ENCODE measurements around the gene TOR1AIP1.
"Not testable (repeated sequence)": the region's sequence is repeated elsewhere in the genome, so short reads cannot be mapped to it uniquely, and the experiment has no call there.

Gene TOR1AIP1, protein sequence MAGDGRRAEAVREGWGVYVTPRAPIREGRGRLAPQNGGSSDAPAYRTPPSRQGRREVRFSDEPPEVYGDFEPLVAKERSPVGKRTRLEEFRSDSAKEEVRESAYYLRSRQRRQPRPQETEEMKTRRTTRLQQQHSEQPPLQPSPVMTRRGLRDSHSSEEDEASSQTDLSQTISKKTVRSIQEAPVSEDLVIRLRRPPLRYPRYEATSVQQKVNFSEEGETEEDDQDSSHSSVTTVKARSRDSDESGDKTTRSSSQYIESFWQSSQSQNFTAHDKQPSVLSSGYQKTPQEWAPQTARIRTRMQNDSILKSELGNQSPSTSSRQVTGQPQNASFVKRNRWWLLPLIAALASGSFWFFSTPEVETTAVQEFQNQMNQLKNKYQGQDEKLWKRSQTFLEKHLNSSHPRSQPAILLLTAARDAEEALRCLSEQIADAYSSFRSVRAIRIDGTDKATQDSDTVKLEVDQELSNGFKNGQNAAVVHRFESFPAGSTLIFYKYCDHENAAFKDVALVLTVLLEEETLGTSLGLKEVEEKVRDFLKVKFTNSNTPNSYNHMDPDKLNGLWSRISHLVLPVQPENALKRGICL

DNA sequence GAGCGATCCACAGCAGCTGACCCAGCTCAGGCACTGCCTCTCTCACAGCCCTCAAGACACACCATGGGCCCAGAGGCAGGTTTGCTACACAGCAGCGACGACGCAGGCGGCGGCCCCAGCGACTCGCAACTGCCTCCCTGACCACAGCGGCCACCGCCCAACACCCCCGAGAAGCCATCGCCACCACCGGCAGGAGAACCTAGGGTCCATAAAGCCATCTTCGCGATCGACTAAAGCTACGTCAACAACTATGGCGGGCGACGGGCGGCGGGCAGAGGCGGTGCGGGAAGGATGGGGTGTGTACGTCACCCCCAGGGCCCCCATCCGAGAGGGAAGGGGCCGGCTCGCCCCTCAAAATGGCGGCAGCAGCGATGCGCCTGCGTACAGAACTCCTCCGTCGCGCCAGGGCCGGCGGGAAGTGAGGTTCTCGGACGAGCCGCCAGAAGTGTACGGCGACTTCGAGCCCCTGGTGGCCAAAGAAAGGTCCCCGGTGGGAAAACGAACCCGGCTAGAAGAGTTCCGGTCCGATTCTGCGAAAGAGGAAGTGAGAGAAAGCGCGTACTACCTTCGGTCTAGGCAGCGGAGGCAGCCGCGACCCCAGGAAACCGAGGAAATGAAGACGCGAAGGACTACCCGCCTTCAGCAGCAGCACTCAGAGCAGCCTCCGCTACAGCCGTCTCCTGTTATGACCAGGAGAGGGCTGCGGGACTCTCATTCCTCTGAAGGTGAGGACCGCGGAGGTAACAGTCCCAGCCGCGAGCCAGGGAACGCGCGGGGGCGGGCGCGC is at the start of gene TOR1AIP1:
TOR1AIP1 (plus strand) TSS at position 33 of the 787 bp plus-strand sequence; CDS start at position 251, 218 bp downstream.
- H3K4me3 ChIP-seq (ENCODE audit: low read depth, low read length), result peak within 1 kb of the TSS; percentile 94
- DNase-seq, result peak; percentile 99
- no peaks in the 10 kb centered on the region for H3K9me3 ChIP-seq (ENCODE audit: severe bottlenecking)
- peaks cover 27% of the 10 kb centered on the region for H3K36me3 ChIP-seq
- no peaks in the 10 kb centered on the region for H3K27me3 ChIP-seq (ENCODE audit: insufficient read depth, low read depth, severe bottlenecking)
- TF ChIP-seq, protein P1, sequence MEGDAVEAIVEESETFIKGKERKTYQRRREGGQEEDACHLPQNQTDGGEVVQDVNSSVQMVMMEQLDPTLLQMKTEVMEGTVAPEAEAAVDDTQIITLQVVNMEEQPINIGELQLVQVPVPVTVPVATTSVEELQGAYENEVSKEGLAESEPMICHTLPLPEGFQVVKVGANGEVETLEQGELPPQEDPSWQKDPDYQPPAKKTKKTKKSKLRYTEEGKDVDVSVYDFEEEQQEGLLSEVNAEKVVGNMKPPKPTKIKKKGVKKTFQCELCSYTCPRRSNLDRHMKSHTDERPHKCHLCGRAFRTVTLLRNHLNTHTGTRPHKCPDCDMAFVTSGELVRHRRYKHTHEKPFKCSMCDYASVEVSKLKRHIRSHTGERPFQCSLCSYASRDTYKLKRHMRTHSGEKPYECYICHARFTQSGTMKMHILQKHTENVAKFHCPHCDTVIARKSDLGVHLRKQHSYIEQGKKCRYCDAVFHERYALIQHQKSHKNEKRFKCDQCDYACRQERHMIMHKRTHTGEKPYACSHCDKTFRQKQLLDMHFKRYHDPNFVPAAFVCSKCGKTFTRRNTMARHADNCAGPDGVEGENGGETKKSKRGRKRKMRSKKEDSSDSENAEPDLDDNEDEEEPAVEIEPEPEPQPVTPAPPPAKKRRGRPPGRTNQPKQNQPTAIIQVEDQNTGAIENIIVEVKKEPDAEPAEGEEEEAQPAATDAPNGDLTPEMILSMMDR (IDR thresholded peaks at IDR 0.05; ENCODE audit: low read depth, low read length), result peak; percentile 31; the same call in 1 of the 2 replicates
- peak within 1 kb of the TSS; percentile 98 for H3K27ac ChIP-seq

GRCh38 chr1:179836686-179837445 is 45.2 kb upstream of the TOR1AIP1 start:
- not testable (repeated sequence) for H3K4me3 ChIP-seq (ENCODE audit: low read depth, low read length); DNase-seq; H3K36me3 ChIP-seq; H3K27ac ChIP-seq; H3K27me3 ChIP-seq (ENCODE audit: insufficient read depth, low read depth, severe bottlenecking); H3K9me3 ChIP-seq (ENCODE audit: severe bottlenecking)

DNA sequence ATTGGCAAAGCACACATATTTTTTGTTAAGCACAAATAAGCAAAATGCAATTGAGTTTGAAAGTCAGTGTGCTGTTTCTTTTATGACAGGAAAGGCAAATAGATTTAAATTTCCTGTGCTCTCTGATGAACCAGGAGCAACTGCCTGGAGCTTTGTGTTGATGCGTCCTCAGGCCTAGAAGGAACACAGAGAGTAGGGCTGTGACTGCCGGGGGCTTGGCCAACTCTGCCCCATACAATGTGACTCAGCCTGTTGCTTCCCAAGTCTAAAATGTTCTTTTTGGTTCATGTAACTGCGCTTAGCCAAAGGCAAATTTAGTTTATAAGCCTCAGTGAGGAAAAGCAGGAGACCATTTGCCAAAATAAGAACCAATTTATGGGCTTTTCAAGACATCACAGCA is 42.0 kb upstream of the TOR1AIP1 start:
- TF ChIP-seq, protein P1 (IDR thresholded peaks at IDR 0.05; ENCODE audit: low read depth, low read length), result no peak
- Histone ChIP-seq H3K36me3 (peaks cover 4% of the 10 kb centered on the region), H3K27me3 (ENCODE audit: insufficient read depth, low read depth, severe bottlenecking) (no peaks in the 10 kb centered on the region), H3K9me3 (ENCODE audit: severe bottlenecking) (no peaks in the 10 kb centered on the region), H3K4me3 (ENCODE audit: low read depth, low read length) (no peak overlapping the region), H3K27ac (no peak overlapping the region)
- no peak for DNase-seq

DNA sequence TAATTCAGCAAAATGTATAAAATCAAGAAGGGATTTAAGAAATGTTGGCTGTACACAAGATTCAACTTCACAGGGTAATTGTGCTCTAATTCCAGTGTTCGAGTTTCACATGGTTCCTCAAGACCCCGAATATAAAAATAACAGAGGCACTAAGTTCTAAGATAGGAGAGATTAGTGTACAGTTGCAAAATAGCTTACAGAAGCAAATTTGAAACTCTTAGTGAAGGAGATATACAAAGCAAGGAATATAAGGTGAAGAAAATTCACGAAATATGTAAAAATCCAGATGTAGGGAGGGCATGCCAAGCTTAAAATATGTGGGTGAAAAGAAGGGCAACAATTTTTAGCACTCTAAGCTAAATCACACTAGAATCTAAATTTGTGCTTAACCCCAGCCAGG is 33.9 kb upstream of the TOR1AIP1 start:
- Histone ChIP-seq H3K4me3 (ENCODE audit: low read depth, low read length) (no peak overlapping the region), H3K36me3 (peaks cover 62% of the 10 kb centered on the region)

GRCh38 chr1:179853102-179853501 is 29.0 kb upstream of the TOR1AIP1 start:
- TF ChIP-seq, protein P1 (IDR thresholded peaks at IDR 0.05; ENCODE audit: low read depth, low read length), result no peak
- no peak overlapping the region for H3K4me3 ChIP-seq (ENCODE audit: low read depth, low read length)
- DNase-seq, result no peak
- no peaks in the 10 kb centered on the region for H3K27me3 ChIP-seq (ENCODE audit: insufficient read depth, low read depth, severe bottlenecking)
- H3K9me3 ChIP-seq (ENCODE audit: severe bottlenecking), result no peaks in the 10 kb centered on the region
- H3K36me3 ChIP-seq, result peaks cover 51% of the 10 kb centered on the region
- no peak overlapping the region for H3K27ac ChIP-seq

More for the DNA sequence above, 33.9 kb upstream of the TOR1AIP1 start:
- TF ChIP-seq, protein P1 (IDR thresholded peaks at IDR 0.05; ENCODE audit: low read depth, low read length), result no peak
- Histone ChIP-seq H3K27ac (no peak overlapping the region), H3K9me3 (ENCODE audit: severe bottlenecking) (no peaks in the 10 kb centered on the region), H3K27me3 (ENCODE audit: insufficient read depth, low read depth, severe bottlenecking) (no peaks in the 10 kb centered on the region)
- DNase-seq, result no peak

DNA sequence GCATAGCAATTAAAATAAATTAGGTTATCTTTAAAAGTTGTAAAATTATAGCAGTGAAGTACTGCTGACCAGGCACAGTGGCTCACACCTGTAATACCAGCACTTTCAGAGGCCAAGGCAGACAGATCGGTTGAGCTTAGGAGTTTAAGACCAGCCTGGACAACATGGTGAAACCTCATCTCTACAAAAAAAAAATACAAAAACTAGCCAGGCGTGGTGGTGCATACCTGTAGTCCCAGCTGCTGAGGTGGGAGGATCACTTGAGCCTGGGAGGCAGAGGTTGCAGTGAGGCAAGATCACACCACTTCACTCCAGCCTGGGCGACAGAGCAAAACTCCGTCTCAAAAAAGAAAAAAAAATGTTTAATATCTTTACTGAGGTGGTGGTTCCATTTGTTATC is 26.3 kb upstream of the TOR1AIP1 start:
- H3K36me3 ChIP-seq, result peaks cover 34% of the 10 kb centered on the region
- not testable (repeated sequence) for H3K27ac ChIP-seq; DNase-seq; H3K27me3 ChIP-seq (ENCODE audit: insufficient read depth, low read depth, severe bottlenecking); H3K4me3 ChIP-seq (ENCODE audit: low read depth, low read length); H3K9me3 ChIP-seq (ENCODE audit: severe bottlenecking)
